Measurements from ENCODE around the gene NOC4L. TPM values are rescaled to one million over a fixed set of nuclear protein-coding genes. Genes with fewer than 3 reads are reported as not detected.

NOC4L gene
- total and polyA plus RNA-seq, 7 donors: 7.9 to 36.7 (median 25.7) TPM

- H3K27ac ChIP-seq: no peak overlapping the region
- H3K4me3 ChIP-seq: no peak overlapping the region
- H3K9me3 ChIP-seq: peaks cover 12% of the 10 kb centered on the region
- no peaks in the 10 kb centered on the region for H3K27me3 ChIP-seq (ENCODE audit: insufficient read depth in 3 of 3, low read length in 2 of 3)
- ATAC-seq: no peak
- intact Hi-C loops (cut with DNase I): no loop called here
- peaks cover 5 to 73% of the 10 kb centered on the region in 2 donors for H3K36me3 ChIP-seq (ENCODE audit: insufficient read depth in 1 of 2, low read depth in 1 of 2)
- WGBS, 3 donors: 97% methylated on average over 12 of the region's 12 CpGs
- no peaks in the 10 kb centered on the region for H3K4me1 ChIP-seq
- DNase-seq: peak in 1 of 2 donors; percentile 37
- no peak for TF ChIP-seq CTCF (IDR thresholded peaks at IDR 0.05)
Observed at GRCh38 chr12:132125736-132126135, 18.5 kb upstream of the NOC4L start.

GRCh38 chr12:132127041-132127440, 17.2 kb upstream of the NOC4L start:
- no peak for DNase-seq
- intact Hi-C loops (cut with DNase I): no loop called here
- WGBS, 3 donors: 96 to 99% (median 98%) methylated on average over 8 of the region's 8 CpGs
- Histone ChIP-seq H3K27me3 (ENCODE audit: insufficient read depth in 3 of 3, low read length in 2 of 3) (no peaks in the 10 kb centered on the region), H3K36me3 (ENCODE audit: insufficient read depth in 1 of 2, low read depth in 1 of 2) (peaks cover 3 to 61% of the 10 kb centered on the region in 2 donors), H3K27ac (no peak overlapping the region), H3K4me3 (no peak overlapping the region), H3K4me1 (no peaks in the 10 kb centered on the region), H3K9me3 (peaks cover 12% of the 10 kb centered on the region)
- TF ChIP-seq CTCF (IDR thresholded peaks at IDR 0.05): no peak
- no peak for ATAC-seq

- no peak overlapping the region for H3K4me3 ChIP-seq
- peaks cover 3 to 44% of the 10 kb centered on the region in 2 donors for H3K36me3 ChIP-seq (ENCODE audit: insufficient read depth in 1 of 2, low read depth in 1 of 2)
- H3K9me3 ChIP-seq: peaks cover 12% of the 10 kb centered on the region
- no peak for TF ChIP-seq CTCF (IDR thresholded peaks at IDR 0.05)
- WGBS, 3 donors: 95 to 98% (median 96%) methylated on average over 3 of the region's 3 CpGs
- no peaks in the 10 kb centered on the region for H3K27me3 ChIP-seq (ENCODE audit: insufficient read depth in 3 of 3, low read length in 2 of 3)
- intact Hi-C loops (cut with DNase I): no loop called here
- ATAC-seq (no peak), DNase-seq (no peak)
- H3K4me1 ChIP-seq: no peaks in the 10 kb centered on the region
- no peak overlapping the region for H3K27ac ChIP-seq
Observed at GRCh38 chr12:132129007-132129406, 15.2 kb upstream of the NOC4L start.

- Histone ChIP-seq H3K4me1 (no peaks in the 10 kb centered on the region), H3K27ac (no peak overlapping the region), H3K4me3 (no peak overlapping the region), H3K27me3 (ENCODE audit: insufficient read depth in 3 of 3, low read length in 2 of 3) (no peaks in the 10 kb centered on the region), H3K36me3 (ENCODE audit: insufficient read depth in 1 of 2, low read depth in 1 of 2) (peaks cover 2 to 31% of the 10 kb centered on the region in 2 donors), H3K9me3 (peaks cover 12% of the 10 kb centered on the region)
- intact Hi-C loops (cut with DNase I): no loop called here
- WGBS, 3 donors: 90 to 93% (median 90%) methylated on average over 14 of the region's 14 CpGs
- TF ChIP-seq CTCF (IDR thresholded peaks at IDR 0.05): no peak
- DNase-seq: no peak
- no peak for ATAC-seq
Observed at GRCh38 chr12:132130690-132131089, 13.6 kb upstream of the NOC4L start.

- no peak for ATAC-seq
- no peak for DNase-seq
- intact Hi-C loops (cut with DNase I): no loop called here
- Histone ChIP-seq H3K27ac (no peak overlapping the region), H3K4me1 (no peaks in the 10 kb centered on the region), H3K9me3 (peaks cover 12% of the 10 kb centered on the region), H3K4me3 (no peak overlapping the region), H3K27me3 (ENCODE audit: insufficient read depth in 3 of 3, low read length in 2 of 3) (no peaks in the 10 kb centered on the region), H3K36me3 (ENCODE audit: insufficient read depth in 1 of 2, low read depth in 1 of 2) (peaks cover 0 to 26% of the 10 kb centered on the region in 2 donors)
- 96 to 98% (median 97%) methylated on average over 14 of the region's 14 CpGs for WGBS, 3 donors
- no peak for TF ChIP-seq CTCF (IDR thresholded peaks at IDR 0.05)
Observed at GRCh38 chr12:132131229-132131628, 13.0 kb upstream of the NOC4L start.
